ENCODE data around the gene CHST9. TPM values are rescaled to one million over a fixed set of nuclear protein-coding genes. Genes with fewer than 3 reads are reported as not detected.

The CHST9 gene
- total RNA-seq, 4 donors from 2014 or later, result 0.16 to 0.80 (median 0.41) TPM; not detected in 1

DNA sequence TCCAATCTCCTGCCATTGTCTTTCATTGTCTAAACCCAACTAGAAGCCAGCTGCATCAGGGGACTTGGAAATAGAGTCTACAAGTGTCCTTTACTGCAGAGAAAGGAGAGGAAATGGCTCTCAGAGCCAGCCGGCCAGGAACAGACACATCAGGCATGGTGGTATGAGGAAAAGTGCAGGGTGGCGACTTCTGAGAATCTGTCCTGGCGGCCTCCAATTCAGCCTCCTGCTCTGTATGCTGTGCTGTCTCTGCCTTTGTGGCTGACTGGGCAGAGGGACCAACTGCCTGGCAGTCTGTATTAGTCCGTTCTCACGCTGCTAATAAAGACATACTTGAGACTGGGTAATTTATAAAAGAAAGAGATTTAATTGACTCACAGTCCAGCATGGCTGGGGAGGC, 282.8 kb downstream of the CHST9 start:
- intact Hi-C loops (cut with DNase I; ENCODE audit: low total_unique reads), result no loop called here
- in situ Hi-C loops (cut with MboI; ENCODE audit: low pct_ligation_motif_present in 1 of 4, low pct_unique_long_range_greater_than_20kb in 1 of 4, low sequenced_read_pairs in 3 of 4), result no loop called here
- 78% methylated on average over 5 of the region's 5 CpGs; no CpG with 5 or more reads in 1 of the 2 donors for WGBS, 2 donors (ENCODE audit: low coverage in 1 of 2)
- Histone ChIP-seq H3K27ac (no peak overlapping the region), H3K4me1 (no peaks in the 10 kb centered on the region), H3K27me3 (no peaks in the 10 kb centered on the region), H3K9me3 (no peaks in the 10 kb centered on the region), H3K36me3 (no peaks in the 10 kb centered on the region), H3K4me3 (no peak overlapping the region)
- TF ChIP-seq, protein P1, sequence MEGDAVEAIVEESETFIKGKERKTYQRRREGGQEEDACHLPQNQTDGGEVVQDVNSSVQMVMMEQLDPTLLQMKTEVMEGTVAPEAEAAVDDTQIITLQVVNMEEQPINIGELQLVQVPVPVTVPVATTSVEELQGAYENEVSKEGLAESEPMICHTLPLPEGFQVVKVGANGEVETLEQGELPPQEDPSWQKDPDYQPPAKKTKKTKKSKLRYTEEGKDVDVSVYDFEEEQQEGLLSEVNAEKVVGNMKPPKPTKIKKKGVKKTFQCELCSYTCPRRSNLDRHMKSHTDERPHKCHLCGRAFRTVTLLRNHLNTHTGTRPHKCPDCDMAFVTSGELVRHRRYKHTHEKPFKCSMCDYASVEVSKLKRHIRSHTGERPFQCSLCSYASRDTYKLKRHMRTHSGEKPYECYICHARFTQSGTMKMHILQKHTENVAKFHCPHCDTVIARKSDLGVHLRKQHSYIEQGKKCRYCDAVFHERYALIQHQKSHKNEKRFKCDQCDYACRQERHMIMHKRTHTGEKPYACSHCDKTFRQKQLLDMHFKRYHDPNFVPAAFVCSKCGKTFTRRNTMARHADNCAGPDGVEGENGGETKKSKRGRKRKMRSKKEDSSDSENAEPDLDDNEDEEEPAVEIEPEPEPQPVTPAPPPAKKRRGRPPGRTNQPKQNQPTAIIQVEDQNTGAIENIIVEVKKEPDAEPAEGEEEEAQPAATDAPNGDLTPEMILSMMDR (IDR thresholded peaks at IDR 0.05), result no peak
- no peak for TF ChIP-seq POLR2A (IDR thresholded peaks at IDR 0.05)
- DNase-seq, result no peak

DNA sequence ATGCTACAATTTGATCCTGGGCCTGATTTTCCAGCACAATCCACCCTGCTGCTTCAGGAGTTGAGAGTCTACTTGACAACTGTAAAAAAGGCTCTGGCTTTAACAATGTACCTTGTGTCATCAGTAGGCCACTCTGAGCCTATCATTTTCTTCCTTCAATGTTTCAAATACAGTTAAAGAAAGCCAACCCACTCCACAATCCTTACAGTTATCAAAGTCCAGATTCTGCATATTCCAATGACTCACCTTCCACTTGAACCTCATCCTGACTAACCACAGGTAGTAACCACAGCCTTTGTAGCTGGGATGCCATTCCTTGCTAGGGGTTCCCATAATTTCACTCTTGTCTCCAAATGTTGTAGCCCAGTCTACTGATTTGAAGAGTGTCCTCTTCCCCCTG, 284.1 kb downstream of the CHST9 start:
- Histone ChIP-seq H3K27me3 (no peaks in the 10 kb centered on the region), H3K4me3 (no peak overlapping the region), H3K9me3 (no peaks in the 10 kb centered on the region), H3K4me1 (no peaks in the 10 kb centered on the region), H3K36me3 (no peaks in the 10 kb centered on the region), H3K27ac (no peak overlapping the region)
- TF ChIP-seq, protein P1 (IDR thresholded peaks at IDR 0.05), result no peak
- TF ChIP-seq POLR2AphosphoS5 (IDR thresholded peaks at IDR 0.05), result no peak
- TF ChIP-seq POLR2A (IDR thresholded peaks at IDR 0.05), result no peak
- no peak for TF ChIP-seq EP300 (IDR thresholded peaks at IDR 0.05; ENCODE audit: low read depth)
- intact Hi-C loops (cut with DNase I; ENCODE audit: low total_unique reads) (no loop called here), in situ Hi-C loops (cut with MboI; ENCODE audit: low pct_ligation_motif_present in 1 of 4, low pct_unique_long_range_greater_than_20kb in 1 of 4, low sequenced_read_pairs in 3 of 4) (no loop called here)
- no peak for DNase-seq

DNA sequence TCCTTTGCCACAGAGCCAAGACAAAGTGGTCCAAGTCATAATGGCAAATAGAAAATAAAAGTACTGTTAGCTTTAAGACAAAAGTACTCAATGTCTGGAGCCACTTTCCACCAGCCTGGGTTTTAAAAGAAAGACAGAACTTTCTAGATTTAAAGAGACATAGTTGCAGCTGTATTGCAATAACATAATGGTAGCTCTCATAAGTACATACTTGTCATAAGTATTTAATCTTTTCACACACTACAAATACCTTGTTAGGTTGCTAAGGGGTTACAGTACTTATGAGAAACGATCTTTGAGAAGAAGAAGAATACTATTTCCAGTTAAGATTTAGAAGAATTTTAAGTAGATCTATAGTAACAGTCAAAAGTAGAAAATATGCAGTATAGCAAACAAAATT, 290.7 kb downstream of the CHST9 start:
- Histone ChIP-seq H3K27me3 (no peaks in the 10 kb centered on the region), H3K9me3 (no peaks in the 10 kb centered on the region), H3K27ac (no peak overlapping the region), H3K4me1 (no peaks in the 10 kb centered on the region), H3K36me3 (no peaks in the 10 kb centered on the region), H3K4me3 (no peak overlapping the region)
- TF ChIP-seq EP300 (IDR thresholded peaks at IDR 0.05; ENCODE audit: low read depth), result no peak
- no peak for TF ChIP-seq POLR2AphosphoS5 (IDR thresholded peaks at IDR 0.05)
- TF ChIP-seq POLR2A (IDR thresholded peaks at IDR 0.05), result no peak
- TF ChIP-seq, protein P1 (IDR thresholded peaks at IDR 0.05), result no peak
- in situ Hi-C loops (cut with MboI; ENCODE audit: low pct_ligation_motif_present in 1 of 4, low pct_unique_long_range_greater_than_20kb in 1 of 4, low sequenced_read_pairs in 3 of 4) (no loop called here), intact Hi-C loops (cut with DNase I; ENCODE audit: low total_unique reads) (no loop called here)
- WGBS, 2 donors (ENCODE audit: low coverage in 1 of 2), result 25 to 38% methylated on average over 1 of the region's 1 CpG
- DNase-seq, result no peak

- intact Hi-C loops (cut with DNase I; ENCODE audit: low total_unique reads) (no loop called here), in situ Hi-C loops (cut with MboI; ENCODE audit: low pct_ligation_motif_present in 1 of 4, low pct_unique_long_range_greater_than_20kb in 1 of 4, low sequenced_read_pairs in 3 of 4) (no loop called here)
- Histone ChIP-seq H3K4me3 (no peak overlapping the region), H3K27ac (no peak overlapping the region), H3K4me1 (no peaks in the 10 kb centered on the region), H3K27me3 (no peaks in the 10 kb centered on the region), H3K9me3 (no peaks in the 10 kb centered on the region), H3K36me3 (no peaks in the 10 kb centered on the region)
- WGBS, 2 donors (ENCODE audit: low coverage in 1 of 2), result 45 to 52% methylated on average over 6 of the region's 6 CpGs
- TF ChIP-seq, protein P1 (IDR thresholded peaks at IDR 0.05), result no peak
- TF ChIP-seq EP300 (IDR thresholded peaks at IDR 0.05; ENCODE audit: low read depth) (no peak), POLR2AphosphoS5 (IDR thresholded peaks at IDR 0.05) (no peak), POLR2A (IDR thresholded peaks at IDR 0.05) (no peak)
- no peak for DNase-seq
Measured at GRCh38 chr18:26893996-26894395, 291.1 kb downstream of the CHST9 start.

Measured in transverse colon (tissue), 4 donors.